ENCODE data around the gene SPINT3. TPM values are rescaled to one million over a fixed set of nuclear protein-coding genes. Genes with fewer than 3 reads are reported as not detected.

SPINT3 gene
- total and polyA plus RNA-seq, 12 donors = not detected

DNA sequence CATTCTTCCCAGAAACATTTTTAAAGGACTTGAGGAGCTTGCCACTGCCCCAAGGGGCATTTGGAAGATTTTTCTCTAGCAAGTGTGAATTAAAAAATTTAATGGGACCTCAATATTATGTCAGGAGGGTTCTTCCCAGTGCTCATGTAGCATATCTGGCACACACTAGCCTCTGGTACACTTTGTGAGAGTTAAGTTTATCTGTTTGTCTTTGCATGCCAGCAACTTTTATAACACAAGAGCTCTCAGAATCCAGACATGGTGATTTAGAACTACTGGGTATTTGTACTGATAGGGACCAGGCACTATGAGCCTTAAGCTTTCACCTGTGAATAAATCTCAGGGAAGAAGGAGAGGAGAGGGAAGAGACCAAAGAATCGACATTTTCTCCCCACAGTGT, 12.9 kb downstream of the SPINT3 start:
- 60 to 63% methylated on average over 1 of the region's 1 CpG for WGBS, 2 donors
- Histone ChIP-seq H3K4me1 (peaks cover 0 to 4% (median 0%) of the 10 kb centered on the region in 9 donors), H3K36me3 (no peaks in the 10 kb centered on the region), H3K4me3 (no peak overlapping the region), H3K9me3 (no peaks in the 10 kb centered on the region), H3K27ac (no peak overlapping the region), H3K27me3 (peaks cover 0 to 52% (median 36%) of the 10 kb centered on the region in 7 donors)
- TF ChIP-seq, protein P1, sequence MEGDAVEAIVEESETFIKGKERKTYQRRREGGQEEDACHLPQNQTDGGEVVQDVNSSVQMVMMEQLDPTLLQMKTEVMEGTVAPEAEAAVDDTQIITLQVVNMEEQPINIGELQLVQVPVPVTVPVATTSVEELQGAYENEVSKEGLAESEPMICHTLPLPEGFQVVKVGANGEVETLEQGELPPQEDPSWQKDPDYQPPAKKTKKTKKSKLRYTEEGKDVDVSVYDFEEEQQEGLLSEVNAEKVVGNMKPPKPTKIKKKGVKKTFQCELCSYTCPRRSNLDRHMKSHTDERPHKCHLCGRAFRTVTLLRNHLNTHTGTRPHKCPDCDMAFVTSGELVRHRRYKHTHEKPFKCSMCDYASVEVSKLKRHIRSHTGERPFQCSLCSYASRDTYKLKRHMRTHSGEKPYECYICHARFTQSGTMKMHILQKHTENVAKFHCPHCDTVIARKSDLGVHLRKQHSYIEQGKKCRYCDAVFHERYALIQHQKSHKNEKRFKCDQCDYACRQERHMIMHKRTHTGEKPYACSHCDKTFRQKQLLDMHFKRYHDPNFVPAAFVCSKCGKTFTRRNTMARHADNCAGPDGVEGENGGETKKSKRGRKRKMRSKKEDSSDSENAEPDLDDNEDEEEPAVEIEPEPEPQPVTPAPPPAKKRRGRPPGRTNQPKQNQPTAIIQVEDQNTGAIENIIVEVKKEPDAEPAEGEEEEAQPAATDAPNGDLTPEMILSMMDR (IDR thresholded peaks at IDR 0.05) = no peak
- intact Hi-C loops (cut with DNase I) = no loop called here
- DNase-seq = no peak
- ATAC-seq = no peak

DNA sequence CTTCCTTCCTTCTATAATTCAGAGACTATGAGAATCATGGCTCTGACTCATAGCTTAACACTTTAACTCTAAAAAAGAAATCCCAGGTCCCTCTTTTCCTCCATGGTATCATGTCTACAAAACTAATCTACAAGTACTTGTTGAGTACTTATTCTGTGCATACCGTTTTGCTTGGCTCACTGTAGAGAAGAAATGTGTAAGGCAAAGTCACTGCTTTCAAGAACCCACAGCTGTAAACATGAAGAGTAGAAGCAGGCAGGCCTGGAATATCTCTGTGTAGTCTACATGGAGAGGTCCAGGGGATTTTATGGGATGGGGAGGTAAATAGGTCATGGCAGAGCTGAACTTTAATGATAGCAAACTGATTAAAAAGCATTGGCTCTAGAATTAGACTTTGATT, 13.8 kb downstream of the SPINT3 start:
- H3K4me1 ChIP-seq = peaks cover 0 to 4% (median 0%) of the 10 kb centered on the region in 9 donors
- DNase-seq (no peak), ATAC-seq (no peak)
- peaks cover 0 to 52% (median 36%) of the 10 kb centered on the region in 7 donors for H3K27me3 ChIP-seq
- H3K9me3 ChIP-seq = no peaks in the 10 kb centered on the region
- H3K4me3 ChIP-seq = no peak overlapping the region
- TF ChIP-seq, protein P1 (IDR thresholded peaks at IDR 0.05) = no peak
- H3K27ac ChIP-seq = no peak overlapping the region
- intact Hi-C loops (cut with DNase I) = no loop called here
- WGBS, 2 donors = 14 to 30% methylated on average over 1 of the region's 1 CpG
- H3K36me3 ChIP-seq = no peaks in the 10 kb centered on the region

DNA sequence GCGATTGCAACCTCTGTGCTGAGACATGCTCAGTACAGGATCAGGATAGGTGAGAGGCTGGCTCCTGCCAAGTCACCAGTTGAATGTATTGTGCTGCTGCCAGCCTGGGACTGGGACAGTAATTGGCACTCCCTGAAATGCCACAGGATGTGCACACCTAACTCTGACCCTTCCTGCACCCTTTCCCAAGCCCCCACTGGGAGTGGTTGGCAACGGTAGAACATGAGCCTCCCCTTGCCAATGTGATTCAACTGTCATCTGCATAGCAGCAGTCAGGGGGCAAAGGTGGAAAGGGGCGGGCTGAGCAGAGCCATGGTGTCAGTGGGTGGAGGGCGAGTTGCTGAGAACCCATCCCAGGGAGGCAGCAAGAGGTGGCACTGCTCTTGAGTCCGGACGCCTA, 15.4 kb downstream of the SPINT3 start:
- intact Hi-C loops (cut with DNase I) = no loop called here
- no peak for ATAC-seq
- TF ChIP-seq, protein P1 (IDR thresholded peaks at IDR 0.05) = no peak
- Histone ChIP-seq H3K4me3 (no peak overlapping the region), H3K27ac (no peak overlapping the region), H3K4me1 (peaks cover 0 to 4% (median 0%) of the 10 kb centered on the region in 9 donors), H3K36me3 (no peaks in the 10 kb centered on the region), H3K9me3 (no peaks in the 10 kb centered on the region), H3K27me3 (peaks cover 0 to 57% (median 33%) of the 10 kb centered on the region in 7 donors)
- 71 to 72% methylated on average over 6 of the region's 6 CpGs for WGBS, 2 donors
- no peak for DNase-seq

DNA sequence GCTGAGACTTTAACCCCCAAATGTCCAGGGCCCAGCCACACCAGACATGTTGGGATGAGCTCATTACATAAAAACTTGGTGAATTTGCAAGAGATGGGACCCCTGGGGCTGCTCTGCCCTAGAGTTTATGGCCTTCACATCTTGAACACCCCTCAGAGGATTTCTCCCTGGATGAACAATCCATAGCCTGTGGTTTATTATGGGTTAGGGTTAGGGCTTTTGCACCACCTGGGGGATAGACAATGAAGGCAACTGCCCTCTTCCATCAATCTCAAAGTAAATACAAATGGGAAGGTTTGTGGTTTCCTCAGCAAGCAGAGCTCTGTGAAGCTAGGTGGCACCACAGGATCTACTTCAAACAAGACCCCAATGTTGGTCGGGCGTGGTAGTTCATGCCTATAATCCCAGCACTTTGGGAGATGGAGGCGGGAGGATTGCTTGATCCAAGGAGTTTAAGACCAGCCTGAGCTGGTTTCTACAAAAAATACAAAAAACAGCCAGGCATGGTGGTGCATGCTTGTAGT, 17.4 kb downstream of the SPINT3 start:
- TF ChIP-seq, protein P1 (IDR thresholded peaks at IDR 0.05) = no peak
- no peaks in the 10 kb centered on the region for H3K36me3 ChIP-seq
- no peak overlapping the region for H3K27ac ChIP-seq
- peaks cover 0 to 46% (median 28%) of the 10 kb centered on the region in 7 donors for H3K27me3 ChIP-seq
- intact Hi-C loops (cut with DNase I) = no loop called here
- H3K9me3 ChIP-seq = no peaks in the 10 kb centered on the region
- DNase-seq = no peak
- WGBS, 2 donors = 81 to 84% methylated on average over 3 of the region's 3 CpGs
- peaks cover 0 to 4% (median 0%) of the 10 kb centered on the region in 9 donors for H3K4me1 ChIP-seq
- ATAC-seq = no peak
- H3K4me3 ChIP-seq = no peak overlapping the region
